DND-41 (cell line): ENCODE results near the gene NTM.

ENCODE experiments used
- EZH2 ChIP-seq: IDR thresholded peaks from 3 replicates; pipeline ENCODE4 v1.6.1; 2012; ENCODE audit warnings: borderline replicate concordance, low read depth, mild to moderate bottlenecking, moderate library complexity, low read length, inconsistent platforms; ENCODE audit not compliant: severe bottlenecking
- TF ChIP-seq, protein P1 (sequence below): IDR thresholded peaks from 2 replicates; pipeline ENCODE4 v1.5.1; 2012; ENCODE audit warnings: borderline replicate concordance, low read length, moderate library complexity, mild to moderate bottlenecking; ENCODE audit not compliant: poor library complexity, severe bottlenecking; ENCODE audit errors: extremely low read depth

DNA sequence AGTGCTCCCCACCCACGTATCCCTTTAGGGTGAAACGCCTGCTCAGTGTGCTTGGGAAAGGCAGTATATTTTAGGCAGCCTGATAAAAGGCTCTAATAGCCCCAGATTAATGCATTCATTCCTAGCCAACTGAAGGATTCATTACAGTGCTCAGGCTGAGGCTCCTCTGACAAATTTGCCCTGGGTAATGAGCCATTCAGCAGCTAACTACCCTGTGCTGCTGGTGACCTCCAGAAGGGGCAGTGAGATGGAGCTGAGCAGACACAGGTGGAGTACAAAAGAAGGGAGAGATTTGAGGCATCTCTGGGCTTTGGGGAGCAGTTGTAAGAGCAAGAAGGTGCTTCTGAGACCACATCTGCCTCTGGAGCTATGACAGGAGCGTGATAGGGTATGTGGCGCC, 817.0 kb downstream of the NTM start:
- TF ChIP-seq, protein P1, sequence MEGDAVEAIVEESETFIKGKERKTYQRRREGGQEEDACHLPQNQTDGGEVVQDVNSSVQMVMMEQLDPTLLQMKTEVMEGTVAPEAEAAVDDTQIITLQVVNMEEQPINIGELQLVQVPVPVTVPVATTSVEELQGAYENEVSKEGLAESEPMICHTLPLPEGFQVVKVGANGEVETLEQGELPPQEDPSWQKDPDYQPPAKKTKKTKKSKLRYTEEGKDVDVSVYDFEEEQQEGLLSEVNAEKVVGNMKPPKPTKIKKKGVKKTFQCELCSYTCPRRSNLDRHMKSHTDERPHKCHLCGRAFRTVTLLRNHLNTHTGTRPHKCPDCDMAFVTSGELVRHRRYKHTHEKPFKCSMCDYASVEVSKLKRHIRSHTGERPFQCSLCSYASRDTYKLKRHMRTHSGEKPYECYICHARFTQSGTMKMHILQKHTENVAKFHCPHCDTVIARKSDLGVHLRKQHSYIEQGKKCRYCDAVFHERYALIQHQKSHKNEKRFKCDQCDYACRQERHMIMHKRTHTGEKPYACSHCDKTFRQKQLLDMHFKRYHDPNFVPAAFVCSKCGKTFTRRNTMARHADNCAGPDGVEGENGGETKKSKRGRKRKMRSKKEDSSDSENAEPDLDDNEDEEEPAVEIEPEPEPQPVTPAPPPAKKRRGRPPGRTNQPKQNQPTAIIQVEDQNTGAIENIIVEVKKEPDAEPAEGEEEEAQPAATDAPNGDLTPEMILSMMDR, result no peak
- no peak for TF ChIP-seq EZH2
